Mononuclear cell (primary cell): ENCODE data around the gene PCDHA8. TPM values are rescaled to one million over a fixed set of nuclear protein-coding genes. Genes with fewer than 3 reads are reported as not detected.
"Not testable (repeated sequence)": the region's sequence is repeated elsewhere in the genome, so short reads cannot be mapped to it uniquely, and the experiment has no call there.

Source experiments
- H3K27me3 ChIP-seq: 2 replicates; pipeline ENCODE4 v1.6.0; 2011; ENCODE audit warnings: low read length, control low read depth; ENCODE audit not compliant: insufficient read depth
- H3K4me1 ChIP-seq: 2 replicates; pipeline ENCODE4 v1.5.1; 2011; ENCODE audit warnings: mild to moderate bottlenecking, low read length, control low read depth; ENCODE audit not compliant: insufficient read depth
- H3K4me3 ChIP-seq: 2 replicates; pipeline ENCODE4 v1.5.1; 2011; ENCODE audit warnings: mild to moderate bottlenecking, low read length, moderate library complexity
- H3K9me3 ChIP-seq: 2 replicates; pipeline ENCODE4 v1.5.1; 2011; ENCODE audit warnings: low read depth, mild to moderate bottlenecking, control low read depth, low read length
- total RNA-seq: library from RNA; depleted of rRNA; stranded (reverse); fragments of >200 nt; gene quantifications from one replicate; pipeline ENCODE4 v1.2.3, GENCODE V29; 2012

Gene PCDHA8
- total RNA-seq, 1 donor: not detected

DNA sequence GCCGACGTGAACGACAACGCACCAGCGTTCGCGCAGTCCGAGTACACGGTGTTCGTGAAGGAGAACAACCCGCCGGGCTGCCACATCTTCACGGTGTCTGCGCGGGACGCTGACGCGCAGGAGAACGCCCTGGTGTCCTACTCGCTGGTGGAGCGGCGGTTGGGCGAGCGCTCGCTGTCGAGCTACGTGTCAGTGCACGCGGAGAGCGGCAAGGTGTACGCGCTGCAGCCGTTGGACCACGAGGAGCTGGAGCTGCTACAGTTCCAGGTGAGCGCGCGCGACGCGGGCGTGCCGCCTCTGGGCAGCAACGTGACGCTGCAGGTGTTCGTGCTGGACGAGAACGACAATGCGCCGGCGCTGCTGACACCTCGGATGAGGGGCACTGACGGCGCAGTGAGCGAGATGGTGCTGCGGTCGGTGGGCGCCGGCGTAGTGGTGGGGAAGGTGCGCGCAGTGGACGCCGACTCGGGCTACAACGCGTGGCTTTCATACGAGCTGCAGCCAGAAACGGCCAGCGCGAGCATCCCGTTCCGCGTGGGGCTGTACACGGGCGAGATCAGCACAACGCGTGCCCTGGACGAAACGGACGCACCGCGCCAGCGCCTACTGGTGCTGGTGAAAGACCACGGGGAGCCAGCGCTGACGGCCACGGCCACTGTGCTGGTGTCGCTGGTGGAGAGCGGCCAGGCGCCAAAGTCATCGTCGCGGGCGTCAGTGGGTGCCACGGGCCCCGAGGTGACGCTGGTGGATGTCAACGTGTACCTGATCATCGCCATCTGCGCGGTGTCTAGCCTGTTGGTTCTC lies 9.0 kb downstream of the PCDHA8 start:
- H3K27me3 ChIP-seq: peaks cover 10% of the 10 kb centered on the region
- not testable (repeated sequence) for H3K4me1 ChIP-seq, H3K4me3 ChIP-seq, H3K9me3 ChIP-seq

DNA sequence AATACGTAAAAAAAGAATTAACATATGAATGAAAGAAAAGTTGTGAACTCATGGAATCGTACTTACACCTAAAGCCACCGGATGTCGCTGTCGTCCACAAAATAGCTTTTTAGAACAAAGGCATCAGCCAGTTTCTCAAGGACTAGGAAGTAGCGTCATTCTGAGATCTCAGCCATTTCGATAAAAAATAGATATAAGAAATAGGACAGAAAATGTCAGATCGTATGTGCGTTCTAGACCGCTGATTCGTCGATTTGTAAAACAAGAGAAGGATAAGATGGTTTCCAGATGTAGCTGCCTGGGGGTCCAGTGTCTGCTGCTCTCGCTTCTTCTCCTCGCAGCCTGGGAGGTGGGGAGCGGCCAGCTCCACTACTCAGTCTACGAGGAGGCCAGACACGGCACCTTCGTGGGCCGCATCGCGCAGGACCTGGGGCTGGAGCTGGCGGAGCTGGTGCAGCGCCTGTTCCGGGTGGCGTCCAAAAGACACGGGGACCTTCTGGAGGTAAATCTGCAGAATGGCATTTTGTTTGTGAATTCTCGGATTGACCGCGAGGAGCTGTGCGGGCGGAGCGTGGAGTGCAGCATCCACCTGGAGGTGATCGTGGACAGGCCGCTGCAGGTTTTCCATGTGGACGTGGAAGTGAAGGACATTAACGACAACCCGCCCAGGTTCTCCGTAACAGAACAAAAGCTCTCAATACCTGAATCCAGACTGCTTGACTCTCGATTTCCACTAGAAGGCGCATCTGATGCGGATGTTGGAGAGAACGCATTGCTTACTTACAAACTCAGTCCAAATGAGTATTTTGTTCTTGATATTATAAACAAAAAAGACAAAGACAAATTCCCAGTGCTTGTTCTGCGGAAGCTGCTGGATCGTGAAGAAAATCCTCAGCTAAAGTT lies 15.0 kb downstream of the PCDHA8 start, which contains the start of gene PCDHA10:
Gene PCDHA10 (plus strand): TSS at position 126 of the 903 bp plus-strand sequence. CDS start 152 bp downstream, at position 278.
- Histone ChIP-seq H3K9me3 (no peaks in the 10 kb centered on the region), H3K4me3 (no peak within 1 kb of the TSS)

DNA sequence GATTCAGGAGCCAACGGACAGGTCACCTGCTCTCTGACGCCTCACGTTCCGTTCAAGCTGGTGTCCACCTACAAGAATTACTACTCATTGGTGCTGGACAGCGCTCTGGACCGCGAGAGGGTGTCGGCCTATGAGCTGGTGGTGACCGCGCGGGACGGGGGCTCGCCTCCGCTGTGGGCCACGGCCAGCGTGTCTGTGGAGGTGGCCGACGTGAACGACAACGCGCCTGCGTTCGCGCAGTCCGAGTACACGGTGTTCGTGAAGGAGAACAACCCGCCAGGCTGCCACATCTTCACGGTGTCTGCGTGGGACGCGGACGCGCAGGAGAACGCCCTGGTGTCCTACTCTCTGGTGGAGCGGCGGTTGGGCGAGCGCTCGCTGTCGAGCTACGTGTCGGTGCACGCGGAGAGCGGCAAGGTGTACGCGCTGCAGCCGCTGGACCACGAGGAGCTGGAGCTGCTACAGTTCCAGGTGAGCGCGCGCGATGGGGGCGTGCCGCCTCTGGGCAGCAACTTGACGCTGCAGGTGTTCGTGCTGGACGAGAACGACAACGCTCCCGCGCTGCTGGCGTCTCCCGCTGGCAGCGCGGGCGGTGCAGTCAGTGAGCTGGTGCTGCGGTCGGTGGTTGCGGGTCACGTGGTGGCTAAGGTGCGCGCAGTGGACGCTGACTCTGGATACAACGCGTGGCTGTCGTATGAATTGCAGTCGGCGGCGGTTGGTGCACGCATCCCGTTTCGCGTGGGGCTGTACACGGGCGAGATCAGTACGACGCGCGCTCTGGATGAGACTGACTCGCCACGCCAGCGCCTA lies 16.4 kb downstream of the PCDHA8 start:
- Histone ChIP-seq H3K9me3 (no peaks in the 10 kb centered on the region), H3K27me3 (peaks cover 16% of the 10 kb centered on the region), H3K4me3 (no peak overlapping the region), H3K4me1 (no peaks in the 10 kb centered on the region)

More for the DNA sequence above, 15.0 kb downstream of the PCDHA8 start, which contains the start of gene PCDHA10:
- H3K27me3 ChIP-seq: peaks cover 16% of the 10 kb centered on the region
- no peaks in the 10 kb centered on the region for H3K4me1 ChIP-seq

DNA sequence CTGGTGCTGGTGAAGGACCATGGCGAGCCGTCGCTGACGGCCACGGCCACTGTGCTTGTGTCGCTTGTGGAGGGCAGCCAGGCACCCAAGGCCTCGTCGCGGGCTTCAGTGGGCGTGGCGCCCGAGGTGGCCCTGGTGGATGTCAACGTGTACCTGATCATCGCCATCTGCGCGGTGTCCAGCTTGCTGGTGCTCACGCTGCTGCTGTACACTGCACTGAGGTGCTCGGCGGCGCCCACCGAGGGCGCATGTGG lies 16.9 kb downstream of the PCDHA8 start:
- H3K9me3 ChIP-seq: no peaks in the 10 kb centered on the region
- H3K27me3 ChIP-seq: peaks cover 16% of the 10 kb centered on the region
- H3K4me1 ChIP-seq: no peaks in the 10 kb centered on the region
- H3K4me3 ChIP-seq: no peak overlapping the region

- no peak overlapping the region for H3K4me3 ChIP-seq
- no peaks in the 10 kb centered on the region for H3K9me3 ChIP-seq
- no peaks in the 10 kb centered on the region for H3K4me1 ChIP-seq
- H3K27me3 ChIP-seq: peaks cover 11% of the 10 kb centered on the region
These were observed 21.7 kb downstream of the PCDHA8 start for GRCh38 chr5:140862441-140863295.

- Histone ChIP-seq H3K4me3 (no peak within 1 kb of the TSS), H3K27me3 (peaks cover 18% of the 10 kb centered on the region), H3K4me1 (no peaks in the 10 kb centered on the region), H3K9me3 (no peaks in the 10 kb centered on the region)
These were observed 28.0 kb downstream of the PCDHA8 start, which contains the start of gene PCDHA11 for GRCh38 chr5:140868721-140869554. Gene PCDHA11 (plus strand): TSS chr5:140868957. CDS start chr5:140869104, 147 bp downstream.

GRCh38 chr5:140869555-140869886 lies 28.5 kb downstream of the PCDHA8 start:
- peaks cover 23% of the 10 kb centered on the region for H3K27me3 ChIP-seq
- no peaks in the 10 kb centered on the region for H3K4me1 ChIP-seq
- no peak overlapping the region for H3K4me3 ChIP-seq
- H3K9me3 ChIP-seq: peaks cover 5% of the 10 kb centered on the region

DNA sequence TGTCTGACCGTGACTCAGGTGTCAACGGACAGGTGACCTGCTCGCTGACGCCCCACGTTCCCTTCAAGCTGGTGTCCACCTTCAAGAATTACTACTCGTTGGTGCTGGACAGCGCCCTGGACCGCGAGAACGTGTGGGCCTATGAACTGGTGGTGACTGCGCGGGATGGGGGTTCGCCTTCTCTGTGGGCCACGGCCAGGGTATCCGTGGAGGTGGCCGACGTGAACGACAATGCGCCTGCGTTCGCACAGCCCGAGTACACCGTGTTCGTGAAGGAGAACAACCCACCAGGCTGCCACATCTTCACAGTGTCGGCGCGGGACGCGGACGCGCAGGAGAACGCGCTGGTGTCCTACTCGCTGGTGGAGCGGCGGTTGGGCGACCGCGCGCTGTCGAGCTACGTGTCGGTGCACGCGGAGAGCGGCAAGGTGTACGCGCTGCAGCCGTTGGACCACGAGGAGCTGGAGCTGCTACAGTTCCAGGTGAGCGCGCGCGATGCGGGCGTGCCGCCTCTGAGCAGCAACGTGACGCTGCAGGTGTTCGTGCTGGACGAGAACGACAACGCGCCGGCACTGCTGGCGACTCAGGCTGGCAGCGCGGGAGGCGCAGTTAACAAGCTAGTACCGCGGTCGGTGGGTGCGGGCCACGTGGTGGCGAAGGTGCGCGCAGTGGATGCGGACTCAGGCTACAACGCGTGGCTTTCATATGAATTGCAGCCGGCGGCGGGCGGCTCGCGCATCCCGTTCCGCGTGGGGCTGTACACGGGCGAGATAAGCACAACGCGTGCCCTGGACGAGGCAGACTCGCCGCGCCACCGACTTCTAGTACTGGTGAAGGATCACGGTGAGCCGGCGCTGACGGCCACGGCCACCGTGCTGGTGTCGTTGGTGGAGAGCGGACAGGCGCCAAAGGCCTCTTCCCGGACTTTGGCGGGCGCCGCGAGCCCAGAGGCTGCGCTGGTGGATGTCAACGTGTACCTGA lies 29.5 kb downstream of the PCDHA8 start:
- Histone ChIP-seq H3K9me3 (peaks cover 6% of the 10 kb centered on the region), H3K27me3 (peaks cover 29% of the 10 kb centered on the region), H3K4me1 (no peaks in the 10 kb centered on the region), H3K4me3 (no peak overlapping the region)

GRCh38 chr5:140875085-140876065 lies 34.4 kb downstream of the PCDHA8 start, which contains the start of gene PCDHA12:
Gene PCDHA12 (plus strand): TSS chr5:140875308. CDS start chr5:140875473, 165 bp downstream.
- Histone ChIP-seq H3K4me1 (no peaks in the 10 kb centered on the region), H3K27me3 (peaks cover 43% of the 10 kb centered on the region), H3K9me3 (peaks cover 6% of the 10 kb centered on the region), H3K4me3 (no peak within 1 kb of the TSS)

DNA sequence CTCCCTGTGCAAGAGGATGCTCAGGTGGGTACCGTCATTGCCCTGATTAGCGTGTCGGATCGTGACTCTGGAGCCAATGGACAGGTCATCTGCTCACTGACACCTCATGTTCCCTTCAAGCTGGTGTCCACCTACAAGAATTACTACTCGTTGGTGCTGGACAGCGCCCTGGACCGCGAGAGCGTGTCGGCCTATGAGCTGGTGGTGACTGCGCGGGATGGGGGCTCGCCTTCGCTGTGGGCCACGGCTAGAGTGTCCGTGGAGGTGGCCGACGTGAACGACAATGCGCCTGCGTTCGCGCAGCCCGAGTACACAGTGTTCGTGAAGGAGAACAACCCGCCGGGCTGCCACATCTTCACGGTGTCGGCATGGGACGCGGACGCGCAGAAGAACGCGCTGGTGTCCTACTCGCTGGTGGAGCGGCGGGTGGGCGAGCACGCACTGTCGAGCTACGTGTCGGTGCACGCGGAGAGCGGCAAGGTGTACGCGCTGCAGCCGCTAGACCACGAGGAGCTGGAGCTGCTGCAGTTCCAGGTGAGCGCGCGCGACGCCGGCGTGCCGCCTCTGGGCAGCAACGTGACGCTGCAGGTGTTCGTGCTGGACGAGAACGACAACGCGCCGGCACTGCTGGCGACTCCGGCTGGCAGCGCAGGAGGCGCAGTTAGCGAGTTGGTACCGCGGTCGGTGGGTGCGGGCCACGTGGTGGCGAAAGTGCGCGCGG lies 35.7 kb downstream of the PCDHA8 start:
- H3K4me3 ChIP-seq, H3K4me1 ChIP-seq, H3K9me3 ChIP-seq: not testable (repeated sequence)
- H3K27me3 ChIP-seq: peaks cover 50% of the 10 kb centered on the region

DNA sequence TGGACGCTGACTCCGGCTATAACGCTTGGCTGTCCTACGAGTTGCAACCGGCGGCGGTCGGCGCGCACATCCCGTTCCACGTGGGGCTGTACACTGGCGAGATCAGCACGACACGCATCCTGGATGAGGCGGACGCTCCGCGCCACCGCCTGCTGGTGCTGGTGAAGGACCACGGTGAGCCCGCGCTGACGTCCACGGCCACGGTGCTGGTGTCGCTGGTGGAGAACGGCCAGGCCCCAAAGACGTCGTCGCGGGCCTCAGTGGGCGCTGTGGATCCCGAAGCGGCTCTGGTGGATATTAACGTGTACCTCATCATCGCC lies 36.2 kb downstream of the PCDHA8 start:
- H3K9me3 ChIP-seq: peaks cover 6% of the 10 kb centered on the region
- no peak overlapping the region for H3K4me3 ChIP-seq
- H3K27me3 ChIP-seq: peaks cover 55% of the 10 kb centered on the region
- no peaks in the 10 kb centered on the region for H3K4me1 ChIP-seq
